ENCODE measurements around the gene ACTN4. TPM values are rescaled to one million over a fixed set of nuclear protein-coding genes. Genes with fewer than 3 reads are reported as not detected.

The ACTN4 gene
- total and polyA plus RNA-seq, 3 experiments from 2014 or later: 31.9 to 314 (median 295) TPM

GRCh38 chr19:38650172-38650775 is 2.8 kb downstream of the ACTN4 start:
- H3K4me3 ChIP-seq (ENCODE audit: low read length): peak overlapping the region; percentile 71

GRCh38 chr19:38650911-38651584 is 3.6 kb downstream of the ACTN4 start:
- ChIA-PET POLR2A (no interaction called here), CTCF (no interaction called here)
- Mint-ChIP-seq H3K9me3 (no peaks in the 10 kb centered on the region), H3K36me3 (peaks cover 0 to 20% (median 0%) of the 10 kb centered on the region in 3 donors), H3K4me3 (peak overlapping the region in 6 of 7 donors; percentile 34 to 98 (median 94)), H3K27me3 (no peaks in the 10 kb centered on the region), H3K4me1 (peaks cover 67 to 84% (median 83%) of the 10 kb centered on the region in 3 donors), H3K27ac (peak overlapping the region in 7 of 8 donors; percentile 28 to 90 (median 84))
- Histone ChIP-seq H3K27ac (ENCODE audit: low read depth, low read length) (peak overlapping the region; percentile 38), H3K36me3 (ENCODE audit: insufficient read depth, low read length) (no peaks in the 10 kb centered on the region), H3K27me3 (ENCODE audit: insufficient read depth, low read length, poor library complexity, severe bottlenecking) (no peaks in the 10 kb centered on the region), H3K4me3 (ENCODE audit: low read length) (no peak overlapping the region), H3K9me3 (ENCODE audit: low read length) (no peaks in the 10 kb centered on the region), H3K4me1 (ENCODE audit: insufficient read depth, low read length) (peaks cover 46% of the 10 kb centered on the region)
- no peak for DNase-seq

More at GRCh38 chr19:38650172-38650775, 2.8 kb downstream of the ACTN4 start:
- Histone ChIP-seq H3K27me3 (ENCODE audit: insufficient read depth, low read length, poor library complexity, severe bottlenecking) (no peaks in the 10 kb centered on the region), H3K36me3 (ENCODE audit: insufficient read depth, low read length) (no peaks in the 10 kb centered on the region), H3K4me1 (ENCODE audit: insufficient read depth, low read length) (peaks cover 38% of the 10 kb centered on the region), H3K9me3 (ENCODE audit: low read length) (no peaks in the 10 kb centered on the region), H3K27ac (ENCODE audit: low read depth, low read length) (peak overlapping the region; percentile 84)
- H3K27ac Mint-ChIP-seq: peak overlapping the region; percentile 15 to 94 (median 88)
- peaks cover 0 to 20% (median 0%) of the 10 kb centered on the region in 3 donors for H3K36me3 Mint-ChIP-seq
- no peaks in the 10 kb centered on the region for H3K9me3 Mint-ChIP-seq
- no peak for DNase-seq
- CTCF ChIA-PET: interaction anchor here (0.9 kb wide), 1 partner anchor 32 kb away, joined by 3 read pairs; the partner anchor contains the start of gene EIF3K
- H3K27me3 Mint-ChIP-seq: no peaks in the 10 kb centered on the region
- peak overlapping the region; percentile 90 to 98 (median 94) for H3K4me3 Mint-ChIP-seq
- peaks cover 60 to 76% (median 75%) of the 10 kb centered on the region in 3 donors for H3K4me1 Mint-ChIP-seq
- POLR2A ChIA-PET: interaction anchor here (0.7 kb wide), 1 partner anchor 12 kb away, joined by 4 read pairs; no protein-coding TSS in a partner anchor

GRCh38 chr19:38653028-38653571 is 5.7 kb downstream of the ACTN4 start:
- Mint-ChIP-seq H3K9me3 (no peaks in the 10 kb centered on the region), H3K27ac (peak overlapping the region in 5 of 8 donors; percentile 27 to 90 (median 83)), H3K4me3 (peak overlapping the region in 3 of 7 donors; percentile 5 to 42 (median 15)), H3K36me3 (peaks cover 0 to 25% (median 0%) of the 10 kb centered on the region in 3 donors), H3K4me1 (peaks cover 83 to 99% (median 97%) of the 10 kb centered on the region in 3 donors), H3K27me3 (no peaks in the 10 kb centered on the region)
- Histone ChIP-seq H3K4me3 (ENCODE audit: low read length) (no peak overlapping the region), H3K27me3 (ENCODE audit: insufficient read depth, low read length, poor library complexity, severe bottlenecking) (no peaks in the 10 kb centered on the region), H3K9me3 (ENCODE audit: low read length) (no peaks in the 10 kb centered on the region), H3K4me1 (ENCODE audit: insufficient read depth, low read length) (peaks cover 65% of the 10 kb centered on the region), H3K27ac (ENCODE audit: low read depth, low read length) (peak overlapping the region; percentile 57), H3K36me3 (ENCODE audit: insufficient read depth, low read length) (no peaks in the 10 kb centered on the region)
- no peak for DNase-seq
- ChIA-PET CTCF (no interaction called here), POLR2A (interaction anchor here (0.6 kb wide), 1 partner anchor 34 kb away, joined by 6 read pairs; no protein-coding TSS in a partner anchor)

- Histone ChIP-seq H3K27ac (ENCODE audit: low read depth, low read length) (no peak overlapping the region), H3K9me3 (ENCODE audit: low read length) (no peaks in the 10 kb centered on the region), H3K4me3 (ENCODE audit: low read length) (no peak overlapping the region), H3K4me1 (ENCODE audit: insufficient read depth, low read length) (peaks cover 65% of the 10 kb centered on the region), H3K27me3 (ENCODE audit: insufficient read depth, low read length, poor library complexity, severe bottlenecking) (no peaks in the 10 kb centered on the region), H3K36me3 (ENCODE audit: insufficient read depth, low read length) (no peaks in the 10 kb centered on the region)
- peaks cover 83 to 98% (median 97%) of the 10 kb centered on the region in 3 donors for H3K4me1 Mint-ChIP-seq
- no peak for DNase-seq
- POLR2A ChIA-PET: no interaction called here
- peaks cover 0 to 29% (median 0%) of the 10 kb centered on the region in 3 donors for H3K36me3 Mint-ChIP-seq
- peak overlapping the region in 7 of 8 donors; percentile 65 to 87 (median 81) for H3K27ac Mint-ChIP-seq
- CTCF ChIA-PET: no interaction called here
- H3K9me3 Mint-ChIP-seq: no peaks in the 10 kb centered on the region
- H3K27me3 Mint-ChIP-seq: no peaks in the 10 kb centered on the region
- peak overlapping the region in 3 of 7 donors; percentile 6 to 78 (median 67) for H3K4me3 Mint-ChIP-seq
Observed at GRCh38 chr19:38654628-38655055, 7.2 kb downstream of the ACTN4 start.

GRCh38 chr19:38655148-38655824 is 7.8 kb downstream of the ACTN4 start:
- peaks cover 60% of the 10 kb centered on the region for H3K4me1 ChIP-seq (ENCODE audit: insufficient read depth, low read length)
- H3K27ac ChIP-seq (ENCODE audit: low read depth, low read length): no peak overlapping the region
- H3K36me3 Mint-ChIP-seq: peaks cover 0 to 29% (median 0%) of the 10 kb centered on the region in 3 donors
- H3K4me3 Mint-ChIP-seq: peak overlapping the region; percentile 13 to 78 (median 73)
- CTCF ChIA-PET: no interaction called here
- no peaks in the 10 kb centered on the region for H3K9me3 ChIP-seq (ENCODE audit: low read length)
- no peaks in the 10 kb centered on the region for H3K27me3 ChIP-seq (ENCODE audit: insufficient read depth, low read length, poor library complexity, severe bottlenecking)
- no peak for DNase-seq
- H3K36me3 ChIP-seq (ENCODE audit: insufficient read depth, low read length): no peaks in the 10 kb centered on the region
- H3K4me1 Mint-ChIP-seq: peaks cover 81 to 98% (median 97%) of the 10 kb centered on the region in 3 donors
- POLR2A ChIA-PET: no interaction called here
- H3K9me3 Mint-ChIP-seq: no peaks in the 10 kb centered on the region
- H3K4me3 ChIP-seq (ENCODE audit: low read length): no peak overlapping the region
- H3K27ac Mint-ChIP-seq: peak overlapping the region; percentile 56 to 90 (median 84)
- H3K27me3 Mint-ChIP-seq: no peaks in the 10 kb centered on the region

GRCh38 chr19:38656171-38656981 is 8.9 kb downstream of the ACTN4 start:
- peaks cover 58% of the 10 kb centered on the region for H3K4me1 ChIP-seq (ENCODE audit: insufficient read depth, low read length)
- H3K27ac ChIP-seq (ENCODE audit: low read depth, low read length): peak overlapping the region; percentile 14
- peak overlapping the region; percentile 24 to 93 (median 85) for H3K27ac Mint-ChIP-seq
- ChIA-PET POLR2A (interaction anchor here (0.6 to 1.2 kb wide), 3 partner anchors 9 to 268 kb away, joined by 5 to 8 read pairs (median 6); partner anchors contain the start of genes ACTN4 and GGN), CTCF (interaction anchor here (1.1 to 1.9 kb wide), 4 partner anchors 9 to 37 kb away, joined by 3 to 6 read pairs (median 4); partner anchors contain the start of gene ACTN4)
- no peaks in the 10 kb centered on the region for H3K27me3 Mint-ChIP-seq
- peaks cover 80 to 96% (median 96%) of the 10 kb centered on the region in 3 donors for H3K4me1 Mint-ChIP-seq
- H3K27me3 ChIP-seq (ENCODE audit: insufficient read depth, low read length, poor library complexity, severe bottlenecking): no peaks in the 10 kb centered on the region
- no peaks in the 10 kb centered on the region for H3K9me3 ChIP-seq (ENCODE audit: low read length)
- no peaks in the 10 kb centered on the region for H3K9me3 Mint-ChIP-seq
- peak overlapping the region; percentile 4 for H3K4me3 ChIP-seq (ENCODE audit: low read length)
- peaks cover 0 to 37% (median 0%) of the 10 kb centered on the region in 3 donors for H3K36me3 Mint-ChIP-seq
- no peaks in the 10 kb centered on the region for H3K36me3 ChIP-seq (ENCODE audit: insufficient read depth, low read length)
- peak in 4 of 5 donors; percentile 26 to 92 (median 67) for DNase-seq
- peak overlapping the region; percentile 26 to 78 (median 73) for H3K4me3 Mint-ChIP-seq

All from CD8-positive, alpha-beta memory T cell (primary cell).